ENCODE results near the gene STX8.

STX8 gene

GRCh38 chr17:9436630-9437029, 139.0 kb downstream of the STX8 start:
- no peak for DNase-seq (ENCODE audit: low spot score)

DNA sequence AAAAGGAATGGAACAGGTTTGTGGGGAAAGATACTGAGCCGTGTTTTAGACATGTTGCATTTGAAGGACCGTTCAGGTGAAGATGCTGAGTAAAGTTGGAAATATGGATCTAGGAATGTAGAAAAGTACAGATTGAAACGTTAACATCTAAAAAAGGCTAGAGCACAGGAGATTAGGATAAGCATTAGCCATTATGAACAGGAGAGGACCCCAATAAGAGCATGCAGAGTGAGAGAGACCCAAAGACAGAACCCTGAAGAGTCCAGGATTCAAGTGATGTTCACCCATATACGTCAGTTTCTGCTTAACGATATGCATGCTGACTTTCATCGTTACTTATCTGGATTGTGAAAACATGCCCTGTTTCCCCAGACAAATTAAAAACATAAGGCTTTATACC, 140.5 kb downstream of the STX8 start:
- no peak for DNase-seq (ENCODE audit: low spot score)

- DNase-seq (ENCODE audit: low spot score): no peak
Measured at GRCh38 chr17:9434642-9435057, 141.0 kb downstream of the STX8 start.

- DNase-seq (ENCODE audit: low spot score): no peak
Measured at GRCh38 chr17:9432934-9433421, 142.6 kb downstream of the STX8 start.

DNA sequence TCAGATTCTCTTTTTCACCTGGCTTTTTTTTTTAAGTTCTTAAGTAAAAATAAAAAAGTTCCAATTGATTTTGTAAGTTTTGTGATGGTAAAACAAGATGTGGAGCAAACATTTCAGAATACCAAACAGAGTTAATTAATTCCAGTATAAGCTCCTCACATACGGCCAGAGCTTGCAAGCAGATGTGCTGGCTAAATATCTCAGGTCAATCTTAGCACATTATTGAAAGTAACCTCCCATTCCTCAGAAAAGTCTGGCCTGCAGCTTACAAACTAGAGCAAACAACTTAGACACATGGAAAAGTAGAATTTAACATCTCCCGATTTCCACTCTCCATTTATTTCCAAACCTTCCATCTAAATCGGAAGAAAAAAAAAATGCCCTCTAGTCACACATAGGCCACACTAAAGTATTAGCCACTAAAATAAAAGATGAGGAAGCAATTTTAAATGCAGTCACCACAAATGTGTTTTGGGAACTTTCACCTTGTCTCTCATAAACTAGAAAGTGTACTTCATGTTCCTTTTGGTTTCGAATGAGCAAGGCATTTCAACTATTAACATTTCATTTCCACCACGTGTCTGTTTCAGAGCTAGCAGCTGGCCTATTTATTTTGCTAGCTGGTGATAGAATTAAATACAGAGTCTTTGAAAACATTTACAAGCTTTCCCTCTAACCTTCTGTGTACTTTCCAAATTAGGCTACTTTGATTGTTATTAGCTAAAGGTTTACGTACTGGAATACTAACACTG, 143.3 kb downstream of the STX8 start:
- no peak for DNase-seq (ENCODE audit: low spot score)

DNA sequence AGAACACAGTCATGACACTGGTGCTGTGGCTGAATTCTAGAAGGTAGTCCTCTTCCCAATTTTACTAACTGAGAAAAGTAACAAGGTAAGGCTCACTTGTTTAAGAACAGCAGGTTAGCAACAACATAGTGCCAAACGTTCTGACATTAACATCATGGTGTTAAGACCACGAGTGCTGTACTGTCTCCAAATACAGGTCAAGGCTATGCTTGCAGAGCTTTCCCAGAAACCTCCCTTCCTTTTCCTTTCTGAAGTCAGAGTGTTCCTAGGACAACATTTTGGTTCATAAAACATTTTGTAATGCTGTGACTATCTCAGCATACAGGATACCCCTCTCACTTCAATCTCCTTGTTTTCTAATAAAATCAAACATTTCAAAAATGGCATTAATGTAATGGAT, 144.0 kb downstream of the STX8 start:
- no peak for DNase-seq (ENCODE audit: low spot score)

- DNase-seq (ENCODE audit: low spot score): no peak
Measured at GRCh38 chr17:9427465-9428315, 147.9 kb downstream of the STX8 start.

DNA sequence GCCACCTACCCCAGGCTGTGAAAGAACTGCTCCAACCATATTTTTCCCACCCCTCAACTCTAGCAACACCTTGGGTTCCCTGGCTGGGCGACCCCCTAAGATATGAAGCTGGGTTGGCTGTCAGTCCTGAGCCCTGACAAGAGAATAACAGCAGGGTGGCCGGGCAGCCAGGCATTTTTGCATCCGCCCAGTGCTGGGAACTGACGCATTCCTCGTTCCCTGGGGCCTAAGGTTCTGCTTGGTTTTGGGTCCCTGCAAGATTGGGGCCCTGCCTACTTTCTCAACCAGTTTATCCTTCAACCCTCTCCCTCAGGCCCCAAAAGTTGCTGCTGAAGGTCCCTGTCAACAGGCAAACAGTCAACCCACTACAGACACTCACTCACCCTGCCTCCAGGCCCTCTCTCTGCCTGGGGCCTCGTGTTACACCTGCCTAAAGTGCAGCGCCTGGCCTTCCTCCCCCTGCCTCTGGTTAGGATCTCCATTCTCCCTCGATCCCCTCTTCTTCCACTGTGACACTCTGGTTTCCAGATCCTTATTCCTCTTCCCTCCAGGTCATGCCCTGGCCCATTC, 151.5 kb downstream of the STX8 start:
- no peak for DNase-seq (ENCODE audit: low spot score)

DNA sequence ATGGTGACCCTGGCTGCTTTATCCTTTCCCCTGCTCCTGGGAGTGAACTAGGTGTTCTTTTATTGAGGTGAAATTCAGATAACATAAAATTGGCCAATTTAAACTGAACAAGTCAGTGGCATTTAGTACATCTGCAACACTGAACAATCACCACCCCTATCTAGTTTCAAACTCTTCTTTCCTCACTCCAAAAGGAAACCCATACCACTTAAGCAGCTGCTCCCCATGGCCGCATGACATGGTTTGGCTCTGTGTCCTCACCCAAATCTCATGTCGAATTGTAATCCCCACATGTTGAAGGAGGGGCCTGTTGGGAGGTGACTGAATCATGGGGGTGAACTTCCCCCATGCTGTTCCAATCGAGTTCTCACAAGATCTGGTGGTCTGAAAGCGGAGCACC, 154.1 kb downstream of the STX8 start:
- no peak for DNase-seq (ENCODE audit: low spot score)

DNA sequence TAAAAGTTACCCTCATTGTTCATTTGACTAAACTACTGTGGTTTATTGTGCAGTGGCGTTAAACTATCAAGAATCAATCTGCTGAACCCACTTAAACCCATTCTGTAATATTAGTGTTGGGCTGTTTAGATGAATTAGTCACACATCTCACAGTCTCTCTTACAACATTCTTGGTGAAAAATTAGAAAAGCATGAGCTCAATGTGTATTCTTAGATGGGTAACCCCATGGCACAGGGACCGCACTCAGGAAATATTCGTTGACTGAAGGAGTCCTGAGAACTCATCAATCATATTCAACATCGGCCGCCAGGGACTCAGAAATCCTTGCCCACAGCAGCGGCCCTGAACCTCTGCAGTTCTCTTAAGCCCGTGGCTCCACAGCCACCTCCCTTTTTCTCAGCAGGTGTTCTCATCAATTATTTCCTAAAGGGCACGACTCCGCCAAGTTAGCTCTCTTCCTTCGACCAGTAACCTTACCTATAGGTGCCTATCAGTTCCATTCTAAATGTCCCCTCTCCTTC, 155.6 kb downstream of the STX8 start:
- DNase-seq (ENCODE audit: low spot score): no peak

GRCh38 chr17:9414471-9414870, 161.1 kb downstream of the STX8 start:
- no peak for DNase-seq (ENCODE audit: low spot score)

GRCh38 chr17:9410737-9411136, 164.9 kb downstream of the STX8 start:
- no peak for DNase-seq (ENCODE audit: low spot score)

- no peak for DNase-seq (ENCODE audit: low spot score)
Measured at GRCh38 chr17:9410301-9410700, 165.3 kb downstream of the STX8 start.

DNA sequence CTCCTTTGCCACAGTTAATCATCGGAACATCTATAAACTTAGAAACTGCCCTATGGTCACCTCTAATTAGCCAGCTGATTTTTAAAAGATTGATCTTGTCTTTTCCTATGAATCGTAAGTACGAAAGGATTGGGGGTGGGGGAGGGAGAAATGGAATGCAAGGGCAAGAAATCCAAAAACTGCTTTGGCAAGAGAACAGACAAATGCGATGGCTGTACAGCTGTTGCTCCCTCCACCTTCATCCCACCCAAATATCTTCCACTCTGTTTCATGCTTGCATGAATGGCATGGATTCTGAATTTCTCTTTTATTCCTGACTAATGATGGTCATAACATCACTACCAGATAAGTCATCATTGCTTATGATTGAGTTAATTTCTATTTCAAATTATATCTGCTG, 165.7 kb downstream of the STX8 start:
- no peak for DNase-seq (ENCODE audit: low spot score)

GRCh38 chr17:9408868-9409829, 166.5 kb downstream of the STX8 start:
- no peak for DNase-seq (ENCODE audit: low spot score)

- no peak for DNase-seq (ENCODE audit: low spot score)
Measured at GRCh38 chr17:9408381-9408780, 167.2 kb downstream of the STX8 start.

DNA sequence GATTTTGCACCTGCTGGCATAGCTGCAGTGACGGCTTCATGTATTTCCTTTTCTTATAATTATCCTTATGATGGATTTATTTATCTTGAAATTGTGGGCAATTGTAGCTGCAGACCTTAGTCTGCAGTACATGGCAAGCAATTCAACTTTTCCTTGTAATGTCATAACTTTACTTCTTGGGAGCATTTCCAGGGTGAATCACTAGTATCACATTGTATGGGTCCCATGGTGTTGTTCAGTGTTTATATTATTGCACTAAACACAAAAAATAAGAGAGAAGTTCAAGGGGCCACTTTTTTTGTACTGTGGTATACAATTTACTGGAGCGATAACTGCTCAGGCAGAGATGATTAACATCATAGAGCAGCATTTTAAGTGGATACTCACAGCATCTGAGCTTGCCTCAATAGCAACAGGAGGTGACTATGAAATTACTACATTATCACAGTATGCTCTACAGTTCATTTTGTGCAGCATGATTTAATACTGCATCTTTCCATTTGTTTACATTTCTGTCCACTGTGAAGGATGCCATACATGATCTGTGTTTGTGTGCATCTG, 169.5 kb downstream of the STX8 start:
- DNase-seq (ENCODE audit: low spot score): no peak

DNA sequence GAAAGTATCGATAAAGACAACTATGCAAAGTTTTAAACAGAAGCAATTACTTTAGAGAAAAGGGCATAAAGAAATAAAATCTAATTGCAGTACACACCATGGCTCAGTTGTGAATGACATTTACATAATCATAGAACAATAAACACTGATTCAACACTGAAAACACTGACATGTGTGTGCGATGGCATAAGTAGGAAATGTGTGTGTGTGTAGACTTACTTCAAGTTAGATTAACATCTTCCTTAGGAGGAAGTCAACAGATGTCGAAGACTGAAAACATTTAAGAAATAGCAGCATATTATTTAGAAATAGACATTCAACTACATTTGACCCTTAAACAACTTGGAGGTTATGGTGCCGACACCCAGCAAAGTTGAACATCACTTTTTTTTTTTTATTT, 172.4 kb downstream of the STX8 start:
- no peak for DNase-seq (ENCODE audit: low spot score)

GRCh38 chr17:9402590-9403199, 172.9 kb downstream of the STX8 start:
- peak; percentile 38 for DNase-seq (ENCODE audit: low spot score)

GRCh38 chr17:9401434-9401833, 174.2 kb downstream of the STX8 start:
- DNase-seq (ENCODE audit: low spot score): no peak

GRCh38 chr17:9389111-9389527, 186.5 kb downstream of the STX8 start:
- DNase-seq (ENCODE audit: low spot score): no peak
